ENCODE results near the gene TANC2. TPM values are rescaled to one million over a fixed set of nuclear protein-coding genes. Genes with fewer than 3 reads are reported as not detected.

Gene TANC2
- polyA plus RNA-seq, 2 of the 4 experiments (the other 2 are of a cell fraction), result 16.3 to 33.7 TPM

GRCh38 chr17:62923258-62924150 is 42.5 kb upstream of the TANC2 start:
- no peak for FAIRE-seq
- POLR2A ChIA-PET, result no interaction called here
- Histone ChIP-seq H3K4me3 (no peak overlapping the region), H3K9me3 (no peaks in the 10 kb centered on the region), H3K4me2 (peak overlapping the region; percentile 1; the same call in 1 of the 3 replicates), H3K27ac (peak overlapping the region in 1 of 2 experiments; percentile 25; a peak in 2 of 6 replicates), H3K4me1 (peaks cover 11% of the 10 kb centered on the region; the same call in 2 of the 3 replicates)
- no peak for DNase-seq (ENCODE audit: low read depth in 1 of 2, low spot score in 1 of 2)
- ATAC-seq, result peak; percentile 36 to 45; a peak in 4 of 6 replicates
- 78% methylated on average over 11 of the region's 11 CpGs for WGBS (ENCODE audit: missing lambda C conversion rate)
- CTCF ChIA-PET, result interaction anchor here (0.8 to 2.8 kb wide), 6 partner anchors 9 to 502 kb away, joined by 3 to 10 read pairs (median 4); partner anchors contain the start of gene TANC2
- TF ChIP-seq JUN (IDR thresholded peaks at IDR 0.05), result no peak
- TF ChIP-seq ZSCAN20 (CRISPR knock-in tag; IDR thresholded peaks at IDR 0.05), result no peak
- no peak for TF ChIP-seq HOXA7 (CRISPR knock-in tag; IDR thresholded peaks at IDR 0.05)
- no peak for TF ChIP-seq POLR2AphosphoS2 (conservative IDR thresholded peaks at IDR 0.05; ENCODE audit: low read length)
- TF ChIP-seq CTCF (IDR thresholded peaks at IDR 0.05), result no peak
- TF ChIP-seq MAZ (IDR thresholded peaks at IDR 0.05; ENCODE audit: borderline replicate concordance, low read depth, low read length), result no peak
- TF ChIP-seq CHD4 (IDR thresholded peaks at IDR 0.05; ENCODE audit: borderline replicate concordance), result no peak
- no peak for TF ChIP-seq NPAS2 (CRISPR knock-in tag; IDR thresholded peaks at IDR 0.05; ENCODE audit: borderline replicate concordance)
- TF ChIP-seq RCOR1 (IDR thresholded peaks at IDR 0.05; ENCODE audit: low read depth, low read length), result no peak
- no peak for TF ChIP-seq KDM1A (IDR thresholded peaks at IDR 0.05; ENCODE audit: low read depth)
- TF ChIP-seq MAFK (IDR thresholded peaks at IDR 0.05; ENCODE audit: partially characterized antibody), result no peak
- TF ChIP-seq CEBPB (IDR thresholded peaks at IDR 0.05), result no peak
- no peak for TF ChIP-seq SMC3 (IDR thresholded peaks at IDR 0.05)
- no peak for TF ChIP-seq HMGXB4 (CRISPR knock-in tag; IDR thresholded peaks at IDR 0.05; ENCODE audit: borderline replicate concordance)
- TF ChIP-seq JUNB (IDR thresholded peaks at IDR 0.05), result no peak
- TF ChIP-seq PHF8 (IDR thresholded peaks at IDR 0.05; ENCODE audit: borderline replicate concordance, low read depth), result no peak
- no peak for TF ChIP-seq RFX5 (IDR thresholded peaks at IDR 0.05)
- no peak for TF ChIP-seq GATA3 (IDR thresholded peaks at IDR 0.05; ENCODE audit: borderline replicate concordance)
- TF ChIP-seq MYC (IDR thresholded peaks at IDR 0.05; ENCODE audit: borderline replicate concordance, low read length), result no peak
- TF ChIP-seq TP53 (CRISPR knock-in tag; IDR thresholded peaks at IDR 0.05), result no peak

GRCh38 chr17:62925267-62925836 is 40.7 kb upstream of the TANC2 start:
- Histone ChIP-seq H3K4me3 (no peak overlapping the region), H3K9me3 (no peaks in the 10 kb centered on the region), H3K27ac (no peak overlapping the region), H3K4me2 (no peak overlapping the region), H3K4me1 (peaks cover 7% of the 10 kb centered on the region; the same call in 2 of the 3 replicates)
- TF ChIP-seq PHF8 (IDR thresholded peaks at IDR 0.05; ENCODE audit: borderline replicate concordance, low read depth), result no peak
- TF ChIP-seq RFX5 (IDR thresholded peaks at IDR 0.05), result no peak
- no peak for TF ChIP-seq HOXA7 (CRISPR knock-in tag; IDR thresholded peaks at IDR 0.05)
- no peak for TF ChIP-seq HDAC2 (IDR thresholded peaks at IDR 0.05)
- no peak for ATAC-seq
- POLR2A ChIA-PET, result no interaction called here
- WGBS (ENCODE audit: missing lambda C conversion rate), result 57% methylated on average over 3 of the region's 3 CpGs
- no peak for DNase-seq (ENCODE audit: low read depth in 1 of 2, low spot score in 1 of 2)
- CTCF ChIA-PET, result interaction anchor here (1.1 to 2.8 kb wide), 2 partner anchors 11 to 214 kb away, joined by 3 to 10 read pairs; no protein-coding TSS in a partner anchor
- FAIRE-seq, result no peak
